Panc1 (cell line): Measurements from ENCODE around the gene VCP. TPM values are rescaled to one million over a fixed set of nuclear protein-coding genes. Genes with fewer than 3 reads are reported as not detected.
A peak's percentile ranks its signal among the peaks of the same experiment; 100 is the strongest.

Source experiments
- ATAC-seq: fragments of 200-7000 bp; cut with Tn5 transposase; 2 replicates; pipeline ENCODE4 v1.9.1; 2020; ENCODE audit warnings: mild to moderate bottlenecking, moderate library complexity
- BruUV-seq: library from RNA; stranded (reverse); fragments of 400-500 nt; replicated peaks from 2 replicates; lab custom pipeline; 2021; lab: Mats Ljungman, UMichigan
- CTCF ChIA-PET: fragments of 300-600 bp; sonication (Branson Sonifier 250); formaldehyde crosslinking; loops from one replicate; lab custom pipeline; 2022; ENCODE audit warnings: antibody characterized with exemption; lab: Charles Lee
- POLR2A ChIA-PET: fragments of 300-600 bp; sonication (Branson Sonifier 250); formaldehyde crosslinking; loops from one replicate; lab custom pipeline; 2022; ENCODE audit warnings: antibody characterized with exemption; lab: Charles Lee
- DNase-seq: peaks from one replicate; pipeline ENCODE4 v3.0.0-alpha.2; 2010; ENCODE audit warnings: low read depth, low spot score
- H3K27ac ChIP-seq: 2 replicates; pipeline ENCODE4 v1.5.1; 2011; ENCODE audit warnings: mild to moderate bottlenecking, low read length, inconsistent platforms
- H3K27me3 ChIP-seq: fragments of 200-500 bp; sonication (Bioruptor generic); 2 replicates; pipeline ENCODE4 v1.6.0; 2014; ENCODE audit warnings: low read length, inconsistent platforms; ENCODE audit not compliant: control insufficient read depth, insufficient read depth
- H3K36me3 ChIP-seq: fragments of 200-500 bp; sonication (Bioruptor generic); 2 replicates; pipeline ENCODE4 v1.5.1; 2014; ENCODE audit warnings: inconsistent platforms, mild to moderate bottlenecking, low read length, moderate library complexity; ENCODE audit not compliant: control insufficient read depth, insufficient read depth
- H3K4me1 ChIP-seq: 2 replicates; pipeline ENCODE4 v1.5.1; 2011; ENCODE audit warnings: inconsistent platforms, mild to moderate bottlenecking, low read length, moderate library complexity; ENCODE audit not compliant: control insufficient read depth, insufficient read depth
- H3K4me3 ChIP-seq, 2 experiments: 2 replicates each; pipeline ENCODE4 v1.5.1; 2011 to 2012; ENCODE audit warnings: low read depth in 2 of 2, low read length in 2 of 2, mild to moderate bottlenecking in 2 of 2, inconsistent platforms in 1 of 2, moderate library complexity in 1 of 2
- H3K9me3 ChIP-seq: fragments of 200-500 bp; sonication (Bioruptor generic); 2 replicates; pipeline ENCODE4 v1.5.1; 2014; ENCODE audit warnings: low read depth, mild to moderate bottlenecking, inconsistent platforms, low read length, moderate library complexity; ENCODE audit not compliant: control insufficient read depth, insufficient read depth
- POLR2AphosphoS5 ChIP-seq: IDR thresholded peaks from 2 replicates; pipeline ENCODE4 v1.6.1; 2012; ENCODE audit warnings: mild to moderate bottlenecking, low read depth, low read length, moderate library complexity
- TCF7L2 ChIP-seq: IDR thresholded peaks from 2 replicates; pipeline ENCODE4 v1.6.1; 2011; ENCODE audit warnings: mild to moderate bottlenecking, low read depth, low read length, inconsistent platforms
- in situ Hi-C: cut with HindIII; loops from 2 replicates; pipeline ENCODE4 v1.10.0; 2016; ENCODE audit warnings: low sequenced_read_pairs, low pct_unique_long_range_greater_than_20kb
- intact Hi-C: fragments of 100-400 bp; cut with micrococcal nuclease; formaldehyde crosslinking; loops from one replicate; pipeline ENCODE4 v1.10.0; 2022; ENCODE audit not compliant: unreplicated experiment
- total RNA-seq: library from RNA; stranded (reverse); gene quantifications from one replicate; pipeline ENCODE4 v1.2.1, GENCODE V29; 2021; ENCODE audit not compliant: unreplicated experiment
- TF ChIP-seq, protein P1 (sequence below): fragments of 450-650 bp; IDR thresholded peaks from 2 replicates; pipeline ENCODE4 v1.5.1; 2017; ENCODE audit warnings: mild to moderate bottlenecking
- TF ChIP-seq, protein P2 (sequence below), 2 experiments: IDR thresholded peaks; 2 replicates each; pipeline ENCODE4 v1.6.1; 2011 to 2012; ENCODE audit warnings: low read depth in 2 of 2, control low read depth in 1 of 2, low read length in 1 of 2, mild to moderate bottlenecking in 1 of 2, moderate library complexity in 1 of 2; ENCODE audit not compliant: insufficient read depth in 1 of 2

The VCP gene
- total RNA-seq, 1 experiment from 2014 or later = 472 TPM

DNA sequence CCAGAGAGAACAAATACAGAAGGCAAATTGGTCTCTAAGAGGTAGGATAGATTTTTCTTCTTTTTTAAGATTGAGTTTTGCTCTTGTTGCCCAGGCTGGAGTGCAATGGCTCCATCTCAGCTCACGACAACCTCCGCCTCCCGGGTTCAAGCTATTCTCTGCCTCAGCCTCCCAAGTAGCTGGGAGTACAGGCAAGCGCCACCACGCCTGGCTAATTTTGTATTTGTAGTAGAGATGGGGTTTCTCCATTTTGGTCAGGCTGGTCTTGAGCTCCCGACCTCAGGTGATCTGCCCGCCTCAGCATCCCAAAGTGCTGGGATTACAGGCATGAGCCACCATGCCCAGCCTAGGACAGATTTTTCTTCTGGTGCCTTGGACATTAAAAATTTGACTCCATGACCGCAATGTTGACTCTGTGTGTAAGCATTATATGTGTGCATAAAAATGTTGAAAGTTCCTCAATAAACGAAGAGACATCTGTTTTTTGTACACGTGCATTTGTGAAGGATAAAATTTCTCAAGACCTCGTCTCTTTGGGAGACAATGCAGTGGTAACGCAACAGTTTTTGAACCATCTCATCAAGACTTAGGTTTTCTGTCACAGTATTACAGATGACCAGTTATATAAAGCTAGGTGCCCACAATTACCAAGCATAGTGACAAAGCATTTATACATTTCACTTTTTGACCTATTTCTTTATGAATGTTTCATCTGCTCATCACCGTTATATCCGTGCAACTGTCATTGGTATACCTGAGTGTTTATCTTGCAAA is 17.4 kb downstream of the VCP start:
- ChIA-PET POLR2A (no interaction called here), CTCF (no interaction called here)
- in situ Hi-C loops (no loop called here), intact Hi-C loops (loop anchor here (5.0 kb wide), 1 partner anchor 158 kb away; a partner anchor contains a TSS)
- H3K4me1 ChIP-seq = no peaks in the 10 kb centered on the region
- no peaks in the 10 kb centered on the region for H3K27me3 ChIP-seq
- DNase-seq = no peak
- ATAC-seq = no peak
- BruUV-seq = no TSS peak
- peaks cover 33% of the 10 kb centered on the region for H3K36me3 ChIP-seq
- peak; percentile 7; the same call in 1 of the 2 replicates for TF ChIP-seq POLR2AphosphoS5
- TF ChIP-seq, protein P1, sequence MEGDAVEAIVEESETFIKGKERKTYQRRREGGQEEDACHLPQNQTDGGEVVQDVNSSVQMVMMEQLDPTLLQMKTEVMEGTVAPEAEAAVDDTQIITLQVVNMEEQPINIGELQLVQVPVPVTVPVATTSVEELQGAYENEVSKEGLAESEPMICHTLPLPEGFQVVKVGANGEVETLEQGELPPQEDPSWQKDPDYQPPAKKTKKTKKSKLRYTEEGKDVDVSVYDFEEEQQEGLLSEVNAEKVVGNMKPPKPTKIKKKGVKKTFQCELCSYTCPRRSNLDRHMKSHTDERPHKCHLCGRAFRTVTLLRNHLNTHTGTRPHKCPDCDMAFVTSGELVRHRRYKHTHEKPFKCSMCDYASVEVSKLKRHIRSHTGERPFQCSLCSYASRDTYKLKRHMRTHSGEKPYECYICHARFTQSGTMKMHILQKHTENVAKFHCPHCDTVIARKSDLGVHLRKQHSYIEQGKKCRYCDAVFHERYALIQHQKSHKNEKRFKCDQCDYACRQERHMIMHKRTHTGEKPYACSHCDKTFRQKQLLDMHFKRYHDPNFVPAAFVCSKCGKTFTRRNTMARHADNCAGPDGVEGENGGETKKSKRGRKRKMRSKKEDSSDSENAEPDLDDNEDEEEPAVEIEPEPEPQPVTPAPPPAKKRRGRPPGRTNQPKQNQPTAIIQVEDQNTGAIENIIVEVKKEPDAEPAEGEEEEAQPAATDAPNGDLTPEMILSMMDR = no peak
- no peaks in the 10 kb centered on the region for H3K9me3 ChIP-seq
- H3K27ac ChIP-seq = no peak overlapping the region
- H3K4me3 ChIP-seq = no peak overlapping the region

DNA sequence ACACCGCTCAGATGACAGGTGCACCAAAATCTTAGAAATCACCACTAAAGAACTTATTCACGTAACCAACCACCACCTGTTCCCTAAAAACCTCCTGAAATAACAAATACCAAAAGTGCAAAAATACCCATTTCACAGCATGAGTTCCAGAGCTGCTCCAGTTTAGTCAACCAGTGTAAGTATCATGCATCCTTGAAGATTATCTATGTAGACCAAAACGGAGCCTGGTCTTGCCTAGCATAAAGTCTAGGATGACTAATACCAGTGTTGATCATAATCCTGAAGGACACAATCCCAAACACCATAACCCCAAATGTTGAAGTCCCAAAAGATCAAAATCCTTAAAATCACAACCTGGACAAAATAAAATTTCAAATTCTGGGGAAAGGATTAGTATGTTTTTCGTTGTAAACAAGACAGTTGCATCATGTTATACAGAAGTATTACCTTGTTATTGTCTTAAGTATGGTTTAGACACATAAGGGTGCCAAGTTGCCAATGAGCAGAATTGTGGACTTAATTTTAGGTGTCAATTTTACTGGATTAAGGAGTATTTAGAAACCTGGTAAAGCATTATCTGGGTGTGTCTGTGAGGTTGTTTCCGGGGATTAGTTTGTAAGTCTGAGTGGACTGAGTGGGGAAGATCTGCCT is 18.1 kb downstream of the VCP start:
- TF ChIP-seq POLR2AphosphoS5 (peak; percentile 35), TCF7L2 (no peak)
- no TSS peak for BruUV-seq
- ChIA-PET POLR2A (no interaction called here), CTCF (no interaction called here)
- Histone ChIP-seq H3K4me3 (no peak overlapping the region), H3K36me3 (peaks cover 31% of the 10 kb centered on the region), H3K4me1 (no peaks in the 10 kb centered on the region), H3K27me3 (no peaks in the 10 kb centered on the region), H3K27ac (no peak overlapping the region), H3K9me3 (no peaks in the 10 kb centered on the region)
- ATAC-seq (peak; percentile 9; the same call in 1 of the 2 replicates), DNase-seq (no peak)
- in situ Hi-C loops = no loop called here
- intact Hi-C loops = loop anchor here (5.0 kb wide), 1 partner anchor 157 kb away; a partner anchor contains a TSS

DNA sequence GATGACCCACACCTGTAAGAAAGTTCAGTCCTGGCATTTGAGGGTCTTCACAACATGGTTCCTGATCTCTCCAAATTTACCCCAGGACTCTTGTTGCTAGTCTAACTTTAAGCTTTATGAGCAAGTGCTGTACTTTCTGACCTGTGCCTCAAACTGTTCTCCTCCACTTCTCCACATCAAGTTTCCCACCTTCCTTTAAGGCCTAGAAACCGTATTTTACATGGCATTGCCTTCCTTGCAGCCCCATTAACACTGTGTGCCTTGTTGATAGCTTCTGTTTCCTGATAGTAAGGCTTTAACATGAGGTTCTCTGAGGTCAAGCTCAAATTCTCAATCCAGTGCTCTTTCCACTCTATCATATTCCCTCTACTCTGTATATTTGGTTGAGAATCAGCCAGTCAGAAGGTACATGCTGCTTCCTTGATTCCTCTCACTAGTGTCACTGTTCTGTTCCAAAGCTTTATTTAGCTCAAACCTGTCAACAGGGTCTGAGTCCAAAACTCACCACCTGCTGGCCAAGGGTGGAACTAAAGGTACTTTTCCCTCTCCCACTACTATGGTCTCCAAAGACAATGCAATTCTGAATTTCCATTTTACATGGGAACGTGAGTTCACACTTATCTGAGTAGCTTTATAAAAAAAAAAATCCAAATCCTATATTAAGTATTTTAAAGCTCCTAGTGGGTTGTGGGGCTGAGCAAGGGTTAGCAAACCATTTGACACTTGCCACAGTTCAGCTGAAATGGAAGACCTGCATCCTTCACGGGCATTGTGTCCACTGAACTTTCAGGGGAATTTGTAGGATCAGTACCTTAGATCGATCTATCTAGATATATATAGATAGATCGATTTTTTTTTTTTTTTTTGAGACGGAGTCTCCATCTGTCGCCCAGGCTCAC is 21.1 kb downstream of the VCP start:
- no peaks in the 10 kb centered on the region for H3K9me3 ChIP-seq
- H3K27me3 ChIP-seq = no peaks in the 10 kb centered on the region
- peaks cover 13% of the 10 kb centered on the region for H3K36me3 ChIP-seq
- CTCF ChIA-PET = interaction anchor here (0.5 to 1.2 kb wide), 6 partner anchors 18 to 559 kb away, joined by 3 to 9 read pairs (median 3); no protein-coding TSS in a partner anchor
- TF ChIP-seq, protein P1 = peak; percentile 77
- TF ChIP-seq, protein P2, sequence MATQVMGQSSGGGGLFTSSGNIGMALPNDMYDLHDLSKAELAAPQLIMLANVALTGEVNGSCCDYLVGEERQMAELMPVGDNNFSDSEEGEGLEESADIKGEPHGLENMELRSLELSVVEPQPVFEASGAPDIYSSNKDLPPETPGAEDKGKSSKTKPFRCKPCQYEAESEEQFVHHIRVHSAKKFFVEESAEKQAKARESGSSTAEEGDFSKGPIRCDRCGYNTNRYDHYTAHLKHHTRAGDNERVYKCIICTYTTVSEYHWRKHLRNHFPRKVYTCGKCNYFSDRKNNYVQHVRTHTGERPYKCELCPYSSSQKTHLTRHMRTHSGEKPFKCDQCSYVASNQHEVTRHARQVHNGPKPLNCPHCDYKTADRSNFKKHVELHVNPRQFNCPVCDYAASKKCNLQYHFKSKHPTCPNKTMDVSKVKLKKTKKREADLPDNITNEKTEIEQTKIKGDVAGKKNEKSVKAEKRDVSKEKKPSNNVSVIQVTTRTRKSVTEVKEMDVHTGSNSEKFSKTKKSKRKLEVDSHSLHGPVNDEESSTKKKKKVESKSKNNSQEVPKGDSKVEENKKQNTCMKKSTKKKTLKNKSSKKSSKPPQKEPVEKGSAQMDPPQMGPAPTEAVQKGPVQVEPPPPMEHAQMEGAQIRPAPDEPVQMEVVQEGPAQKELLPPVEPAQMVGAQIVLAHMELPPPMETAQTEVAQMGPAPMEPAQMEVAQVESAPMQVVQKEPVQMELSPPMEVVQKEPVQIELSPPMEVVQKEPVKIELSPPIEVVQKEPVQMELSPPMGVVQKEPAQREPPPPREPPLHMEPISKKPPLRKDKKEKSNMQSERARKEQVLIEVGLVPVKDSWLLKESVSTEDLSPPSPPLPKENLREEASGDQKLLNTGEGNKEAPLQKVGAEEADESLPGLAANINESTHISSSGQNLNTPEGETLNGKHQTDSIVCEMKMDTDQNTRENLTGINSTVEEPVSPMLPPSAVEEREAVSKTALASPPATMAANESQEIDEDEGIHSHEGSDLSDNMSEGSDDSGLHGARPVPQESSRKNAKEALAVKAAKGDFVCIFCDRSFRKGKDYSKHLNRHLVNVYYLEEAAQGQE (IDR thresholded peaks at IDR 0.05; ENCODE audit: insufficient read depth in 1 of 2, low read depth in 2 of 2, low read length in 1 of 2) = no peak
- in situ Hi-C loops (no loop called here), intact Hi-C loops (loop anchor here (5.0 kb wide), 1 partner anchor 154 kb away; a partner anchor contains a TSS)
- TSS peak; percentile 17 for BruUV-seq
- H3K4me1 ChIP-seq = no peaks in the 10 kb centered on the region
- H3K27ac ChIP-seq = no peak overlapping the region
- H3K4me3 ChIP-seq = no peak overlapping the region
- ATAC-seq = peak; percentile 75
- POLR2A ChIA-PET = interaction anchor here (0.7 kb wide), 2 partner anchors 28 to 314 kb away, joined by 4 to 9 read pairs; partner anchors contain the start of gene FANCG
- DNase-seq = peak; percentile 25
